ENCODE data around the gene ILK.

GRCh38 chr11:6583584-6583983 is 20.0 kb upstream of the ILK start:
- no peak for TF ChIP-seq CTCF (conservative IDR thresholded peaks at IDR 0.05)
- TF ChIP-seq EZH2 (IDR thresholded peaks at IDR 0.05; ENCODE audit: low read depth): no peak

Measured in PC-9 (cell line).